ENCODE data around the gene HERPUD2. TPM values are rescaled to one million over a fixed set of nuclear protein-coding genes. Genes with fewer than 3 reads are reported as not detected.

HERPUD2 gene
- total RNA-seq, 1 donor from 2014 or later = 19.8 TPM

DNA sequence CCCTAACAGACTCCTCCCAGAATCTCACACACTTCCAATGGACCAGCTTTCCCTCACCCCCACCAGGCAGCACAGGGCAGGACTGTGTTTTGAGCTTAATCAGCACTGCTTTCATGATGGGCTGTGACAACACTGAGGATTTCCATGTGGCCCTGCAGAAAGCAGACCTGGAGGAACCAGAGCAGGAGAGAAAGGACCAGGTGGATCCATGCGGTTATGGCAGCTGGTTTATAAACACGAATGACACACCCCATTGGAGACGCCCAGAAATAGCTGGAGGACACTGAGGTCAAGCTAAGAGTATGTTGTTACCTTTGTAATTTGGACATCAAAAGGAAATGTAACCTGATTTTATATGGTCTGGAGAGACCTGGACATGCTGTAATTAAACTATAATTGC is 31.7 kb upstream of the HERPUD2 start:
- no peak overlapping the region for H3K27ac ChIP-seq (ENCODE audit: low read depth, low read length)
- no peaks in the 10 kb centered on the region for H3K36me3 ChIP-seq (ENCODE audit: control insufficient read depth in 3 of 3, insufficient read depth in 3 of 3, low read length in 3 of 3)
- H3K4me3 ChIP-seq (ENCODE audit: low read length in 3 of 3) = no peak overlapping the region
- H3K9me3 ChIP-seq (ENCODE audit: control insufficient read depth in 3 of 3, low read length in 3 of 3) = no peaks in the 10 kb centered on the region
- peaks cover 7 to 32% (median 18%) of the 10 kb centered on the region in 3 donors for H3K4me1 ChIP-seq (ENCODE audit: control insufficient read depth in 3 of 3, insufficient read depth in 3 of 3, low read length in 3 of 3)
- no peak overlapping the region for H3K9ac ChIP-seq (ENCODE audit: low read depth in 1 of 3, low read length in 3 of 3)
- H3K27me3 ChIP-seq (ENCODE audit: control insufficient read depth in 3 of 3, insufficient read depth in 3 of 3, low read length in 3 of 3) = no peaks in the 10 kb centered on the region

DNA sequence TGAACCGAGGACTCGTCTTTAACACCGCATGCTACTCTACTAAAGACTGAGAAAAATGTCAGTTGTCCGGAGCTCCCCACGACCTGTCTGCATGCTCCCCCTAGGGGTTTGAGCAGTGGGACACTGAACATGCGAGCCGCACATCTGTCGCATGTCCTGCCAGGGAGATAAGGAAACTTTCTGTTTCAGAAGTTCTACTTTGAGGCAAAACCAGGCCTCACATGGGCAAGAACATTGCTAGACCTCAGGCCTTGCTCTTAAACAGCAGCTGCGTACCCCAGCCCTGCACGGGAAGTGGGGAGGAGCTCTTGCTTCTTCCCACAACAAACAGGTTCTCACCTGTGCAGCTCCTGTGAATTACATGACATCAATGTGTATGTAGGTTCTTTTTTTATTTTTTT is 30.3 kb upstream of the HERPUD2 start:
- no peaks in the 10 kb centered on the region for H3K36me3 ChIP-seq (ENCODE audit: control insufficient read depth in 3 of 3, insufficient read depth in 3 of 3, low read length in 3 of 3)
- no peak overlapping the region for H3K4me3 ChIP-seq (ENCODE audit: low read length in 3 of 3)
- H3K9ac ChIP-seq (ENCODE audit: low read depth in 1 of 3, low read length in 3 of 3) = no peak overlapping the region
- H3K9me3 ChIP-seq (ENCODE audit: control insufficient read depth in 3 of 3, low read length in 3 of 3) = no peaks in the 10 kb centered on the region
- H3K27me3 ChIP-seq (ENCODE audit: control insufficient read depth in 3 of 3, insufficient read depth in 3 of 3, low read length in 3 of 3) = no peaks in the 10 kb centered on the region
- peaks cover 11 to 33% (median 21%) of the 10 kb centered on the region in 3 donors for H3K4me1 ChIP-seq (ENCODE audit: control insufficient read depth in 3 of 3, insufficient read depth in 3 of 3, low read length in 3 of 3)
- H3K27ac ChIP-seq (ENCODE audit: low read depth, low read length) = no peak overlapping the region

DNA sequence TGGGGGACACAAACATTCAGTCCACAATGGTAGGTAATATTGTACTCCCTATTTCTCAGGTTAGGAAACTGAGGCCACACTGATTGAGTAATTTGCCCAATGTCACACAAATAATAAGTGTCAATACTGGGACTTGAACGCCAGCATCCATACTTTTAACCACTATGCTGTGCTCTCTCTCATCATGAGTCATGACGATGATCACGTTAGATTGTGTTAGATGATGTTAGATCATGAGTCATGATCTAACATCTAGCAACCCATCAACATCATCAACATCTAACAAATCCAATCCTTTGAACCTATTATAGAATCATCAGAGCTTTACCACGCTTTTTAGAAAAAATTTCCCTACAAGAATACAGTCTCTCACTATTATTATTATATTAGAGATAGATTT is 28.1 kb upstream of the HERPUD2 start:
- no peak overlapping the region for H3K27ac ChIP-seq (ENCODE audit: low read depth, low read length)
- peaks cover 10 to 30% (median 10%) of the 10 kb centered on the region in 3 donors for H3K4me1 ChIP-seq (ENCODE audit: control insufficient read depth in 3 of 3, insufficient read depth in 3 of 3, low read length in 3 of 3)
- H3K27me3 ChIP-seq (ENCODE audit: control insufficient read depth in 3 of 3, insufficient read depth in 3 of 3, low read length in 3 of 3) = no peaks in the 10 kb centered on the region
- no peak overlapping the region for H3K4me3 ChIP-seq (ENCODE audit: low read length in 3 of 3)
- no peaks in the 10 kb centered on the region for H3K36me3 ChIP-seq (ENCODE audit: control insufficient read depth in 3 of 3, insufficient read depth in 3 of 3, low read length in 3 of 3)
- H3K9ac ChIP-seq (ENCODE audit: low read depth in 1 of 3, low read length in 3 of 3) = no peak overlapping the region
- H3K9me3 ChIP-seq (ENCODE audit: control insufficient read depth in 3 of 3, low read length in 3 of 3) = no peaks in the 10 kb centered on the region

DNA sequence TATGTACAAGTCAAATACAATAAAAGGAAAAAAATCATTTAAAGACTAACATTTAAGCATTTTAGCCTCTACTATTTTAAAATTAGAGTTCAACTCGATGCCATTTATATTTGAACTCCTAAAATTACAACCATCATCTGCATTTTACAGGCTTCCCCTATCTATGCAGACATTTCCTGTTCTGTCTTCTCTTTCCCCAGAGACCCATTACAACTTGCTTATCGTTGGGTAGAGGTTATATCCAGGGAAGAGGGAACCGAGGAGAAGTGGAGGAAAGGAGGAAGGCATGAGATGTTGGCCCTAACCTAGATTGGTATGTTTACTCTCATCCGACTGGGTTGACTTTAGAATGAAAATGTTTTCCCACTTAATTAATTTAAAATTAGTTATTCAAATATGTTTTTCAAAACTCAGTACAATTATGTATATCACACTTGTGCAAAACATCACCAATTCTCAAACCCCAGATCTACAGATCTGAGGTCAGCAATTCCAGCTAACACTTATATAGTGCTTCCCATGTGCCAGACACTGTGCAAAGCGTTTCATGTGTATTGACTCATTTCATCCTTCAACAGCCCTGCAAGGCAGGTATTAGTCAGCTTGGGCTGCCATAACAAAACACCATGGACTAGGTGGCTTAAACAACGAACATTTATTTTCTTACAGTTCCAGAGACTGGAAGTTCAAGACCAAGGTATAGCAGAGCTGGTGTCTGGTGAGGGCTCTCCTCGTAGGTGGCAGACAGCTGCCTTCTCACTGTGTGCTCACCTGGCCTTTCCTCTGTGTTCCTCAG is 27.3 kb upstream of the HERPUD2 start:
- no peaks in the 10 kb centered on the region for H3K36me3 ChIP-seq (ENCODE audit: control insufficient read depth in 3 of 3, insufficient read depth in 3 of 3, low read length in 3 of 3)
- H3K27me3 ChIP-seq (ENCODE audit: control insufficient read depth in 3 of 3, insufficient read depth in 3 of 3, low read length in 3 of 3) = no peaks in the 10 kb centered on the region
- no peak overlapping the region for H3K9ac ChIP-seq (ENCODE audit: low read depth in 1 of 3, low read length in 3 of 3)
- no peak overlapping the region for H3K4me3 ChIP-seq (ENCODE audit: low read length in 3 of 3)
- H3K9me3 ChIP-seq (ENCODE audit: control insufficient read depth in 3 of 3, low read length in 3 of 3) = no peaks in the 10 kb centered on the region
- no peak overlapping the region for H3K27ac ChIP-seq (ENCODE audit: low read depth, low read length)
- peaks cover 5 to 24% (median 10%) of the 10 kb centered on the region in 3 donors for H3K4me1 ChIP-seq (ENCODE audit: control insufficient read depth in 3 of 3, insufficient read depth in 3 of 3, low read length in 3 of 3)

DNA sequence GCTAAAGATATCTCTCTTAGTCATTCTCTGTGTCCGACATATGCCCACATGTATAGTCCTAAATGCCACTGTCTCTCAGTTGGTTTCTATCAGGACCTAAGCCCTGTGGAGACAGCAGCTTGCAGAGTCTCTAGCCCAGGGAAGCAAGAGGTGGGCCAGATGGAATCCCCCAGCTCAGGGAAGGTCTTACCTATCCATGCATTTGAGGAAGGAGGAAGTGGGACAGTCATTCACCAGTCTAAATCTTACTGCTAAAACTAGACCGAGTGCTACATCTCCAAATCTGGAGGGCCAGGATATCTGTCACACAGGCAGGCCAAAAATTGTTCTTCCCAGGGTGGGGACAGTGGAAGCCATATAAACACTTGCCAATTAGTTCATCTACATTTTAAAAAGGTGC is 26.4 kb upstream of the HERPUD2 start:
- Histone ChIP-seq H3K27ac (ENCODE audit: low read depth, low read length) (no peak overlapping the region), H3K9ac (ENCODE audit: low read depth in 1 of 3, low read length in 3 of 3) (no peak overlapping the region), H3K9me3 (ENCODE audit: control insufficient read depth in 3 of 3, low read length in 3 of 3) (no peaks in the 10 kb centered on the region), H3K4me1 (ENCODE audit: control insufficient read depth in 3 of 3, insufficient read depth in 3 of 3, low read length in 3 of 3) (peaks cover 12 to 25% (median 20%) of the 10 kb centered on the region in 3 donors), H3K36me3 (ENCODE audit: control insufficient read depth in 3 of 3, insufficient read depth in 3 of 3, low read length in 3 of 3) (no peaks in the 10 kb centered on the region), H3K4me3 (ENCODE audit: low read length in 3 of 3) (peak overlapping the region in 1 of 3 donors; percentile 27), H3K27me3 (ENCODE audit: control insufficient read depth in 3 of 3, insufficient read depth in 3 of 3, low read length in 3 of 3) (no peaks in the 10 kb centered on the region)

DNA sequence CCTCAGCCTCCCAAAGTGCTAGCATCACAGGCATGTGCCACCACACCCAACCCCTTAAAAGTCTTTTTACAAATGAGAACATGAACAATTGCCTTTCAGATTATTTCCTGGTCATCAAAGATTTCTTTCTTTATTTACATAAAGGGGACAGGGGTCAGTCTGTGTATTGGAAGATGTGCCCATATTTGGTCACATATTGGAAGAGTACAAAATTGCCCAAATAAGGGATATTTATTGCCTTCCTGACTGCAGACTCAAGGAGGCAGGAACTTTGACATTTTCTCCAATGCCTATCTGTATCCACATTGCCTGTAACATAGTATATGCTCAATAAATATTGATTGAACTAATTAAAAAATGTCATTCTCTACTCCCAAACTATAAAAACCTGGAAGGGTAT is 25.9 kb upstream of the HERPUD2 start:
- no peaks in the 10 kb centered on the region for H3K9me3 ChIP-seq (ENCODE audit: control insufficient read depth in 3 of 3, low read length in 3 of 3)
- no peaks in the 10 kb centered on the region for H3K36me3 ChIP-seq (ENCODE audit: control insufficient read depth in 3 of 3, insufficient read depth in 3 of 3, low read length in 3 of 3)
- H3K9ac ChIP-seq (ENCODE audit: low read depth in 1 of 3, low read length in 3 of 3) = no peak overlapping the region
- H3K27me3 ChIP-seq (ENCODE audit: control insufficient read depth in 3 of 3, insufficient read depth in 3 of 3, low read length in 3 of 3) = no peaks in the 10 kb centered on the region
- H3K4me3 ChIP-seq (ENCODE audit: low read length in 3 of 3) = no peak overlapping the region
- H3K4me1 ChIP-seq (ENCODE audit: control insufficient read depth in 3 of 3, insufficient read depth in 3 of 3, low read length in 3 of 3) = peaks cover 13 to 24% (median 22%) of the 10 kb centered on the region in 3 donors
- H3K27ac ChIP-seq (ENCODE audit: low read depth, low read length) = no peak overlapping the region

DNA sequence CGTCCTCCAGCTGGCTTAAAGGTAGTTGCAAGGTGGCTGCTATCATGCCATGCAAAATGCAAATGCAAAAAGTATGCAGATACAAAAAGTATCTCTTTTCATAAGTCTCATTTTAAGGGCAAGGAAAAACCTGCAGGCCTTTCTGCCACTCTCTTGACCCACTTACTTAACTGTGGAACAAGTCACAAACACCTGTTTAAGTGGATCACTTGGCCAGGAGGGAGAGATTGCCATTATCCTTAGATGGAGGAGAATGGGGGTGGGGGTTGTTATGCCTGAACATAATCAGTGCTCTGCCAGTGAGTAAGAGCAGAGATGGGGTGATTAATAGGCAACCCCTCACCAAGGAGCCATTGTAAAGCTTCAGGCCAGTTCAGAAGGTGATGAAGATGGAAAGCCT is 25.1 kb upstream of the HERPUD2 start:
- Histone ChIP-seq H3K27me3 (ENCODE audit: control insufficient read depth in 3 of 3, insufficient read depth in 3 of 3, low read length in 3 of 3) (no peaks in the 10 kb centered on the region), H3K27ac (ENCODE audit: low read depth, low read length) (no peak overlapping the region), H3K4me3 (ENCODE audit: low read length in 3 of 3) (peak overlapping the region in 1 of 3 donors; percentile 54), H3K9ac (ENCODE audit: low read depth in 1 of 3, low read length in 3 of 3) (no peak overlapping the region), H3K9me3 (ENCODE audit: control insufficient read depth in 3 of 3, low read length in 3 of 3) (no peaks in the 10 kb centered on the region), H3K36me3 (ENCODE audit: control insufficient read depth in 3 of 3, insufficient read depth in 3 of 3, low read length in 3 of 3) (no peaks in the 10 kb centered on the region), H3K4me1 (ENCODE audit: control insufficient read depth in 3 of 3, insufficient read depth in 3 of 3, low read length in 3 of 3) (peaks cover 13 to 24% (median 24%) of the 10 kb centered on the region in 3 donors)

DNA sequence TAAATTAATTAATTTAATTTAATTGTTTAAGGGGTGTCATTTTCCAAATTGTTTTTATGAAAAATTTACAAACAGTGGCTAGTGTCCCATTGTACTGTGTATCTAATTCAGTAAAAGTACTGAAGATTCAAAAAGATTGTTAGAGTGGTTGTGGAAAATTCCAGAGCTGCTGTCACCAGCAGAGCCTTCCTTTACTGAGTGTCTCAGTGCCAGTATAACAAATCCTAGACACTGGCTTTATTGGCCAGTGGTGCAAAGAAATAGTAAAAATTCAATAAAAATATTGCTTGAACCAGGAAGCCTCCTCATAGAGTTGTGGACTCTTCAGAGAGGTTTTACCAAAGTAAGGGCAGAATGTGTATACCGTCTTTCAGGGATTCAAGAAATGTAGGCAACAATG is 23.1 kb upstream of the HERPUD2 start:
- Histone ChIP-seq H3K27ac (ENCODE audit: low read depth, low read length) (no peak overlapping the region), H3K4me3 (ENCODE audit: low read length in 3 of 3) (no peak overlapping the region), H3K36me3 (ENCODE audit: control insufficient read depth in 3 of 3, insufficient read depth in 3 of 3, low read length in 3 of 3) (no peaks in the 10 kb centered on the region), H3K9ac (ENCODE audit: low read depth in 1 of 3, low read length in 3 of 3) (no peak overlapping the region), H3K9me3 (ENCODE audit: control insufficient read depth in 3 of 3, low read length in 3 of 3) (no peaks in the 10 kb centered on the region), H3K27me3 (ENCODE audit: control insufficient read depth in 3 of 3, insufficient read depth in 3 of 3, low read length in 3 of 3) (no peaks in the 10 kb centered on the region), H3K4me1 (ENCODE audit: control insufficient read depth in 3 of 3, insufficient read depth in 3 of 3, low read length in 3 of 3) (peaks cover 13 to 24% (median 24%) of the 10 kb centered on the region in 3 donors)

DNA sequence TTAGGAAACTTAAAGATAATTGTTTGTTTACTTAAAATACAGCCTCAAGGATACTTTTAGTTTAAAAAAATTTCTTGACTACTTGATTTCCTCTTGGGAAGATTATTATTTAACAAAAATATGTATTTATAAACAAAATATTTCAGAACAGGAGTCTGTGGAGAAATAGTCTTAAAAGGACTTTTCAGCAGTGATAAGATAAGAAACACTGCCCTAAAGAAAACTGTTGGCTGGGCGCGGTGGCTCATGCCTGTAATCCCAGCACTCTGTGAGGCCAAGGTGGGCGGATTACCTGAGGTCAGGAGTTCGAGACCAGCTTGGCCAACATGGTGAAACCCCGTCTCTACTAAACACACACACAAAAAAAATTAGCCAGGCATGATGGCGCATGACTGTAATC is 22.6 kb upstream of the HERPUD2 start:
- Histone ChIP-seq H3K9me3 (ENCODE audit: control insufficient read depth in 3 of 3, low read length in 3 of 3) (no peaks in the 10 kb centered on the region), H3K9ac (ENCODE audit: low read depth in 1 of 3, low read length in 3 of 3) (no peak overlapping the region), H3K27me3 (ENCODE audit: control insufficient read depth in 3 of 3, insufficient read depth in 3 of 3, low read length in 3 of 3) (no peaks in the 10 kb centered on the region), H3K4me1 (ENCODE audit: control insufficient read depth in 3 of 3, insufficient read depth in 3 of 3, low read length in 3 of 3) (peaks cover 13 to 24% (median 24%) of the 10 kb centered on the region in 3 donors), H3K4me3 (ENCODE audit: low read length in 3 of 3) (peak overlapping the region in 1 of 3 donors; percentile 71), H3K36me3 (ENCODE audit: control insufficient read depth in 3 of 3, insufficient read depth in 3 of 3, low read length in 3 of 3) (no peaks in the 10 kb centered on the region), H3K27ac (ENCODE audit: low read depth, low read length) (no peak overlapping the region)

DNA sequence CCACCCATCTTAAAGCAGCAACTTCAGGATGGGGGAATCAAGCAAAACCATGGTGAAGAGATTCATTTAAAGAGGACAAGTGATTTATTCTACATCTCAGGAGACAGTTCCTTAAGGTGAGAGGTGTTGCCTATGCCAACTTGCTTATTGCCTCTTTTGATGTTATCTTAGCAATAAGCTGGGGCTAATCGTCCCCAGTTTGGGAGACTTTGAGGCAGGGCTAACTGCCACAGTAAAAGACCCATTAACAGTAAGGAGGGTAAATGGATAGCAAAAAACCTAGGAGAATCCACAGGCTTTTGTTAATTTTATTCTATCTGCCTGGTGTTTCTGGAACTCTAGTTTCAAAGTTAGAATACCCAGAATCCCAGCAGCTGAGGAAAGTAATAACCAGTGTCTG is 22.1 kb upstream of the HERPUD2 start:
- Histone ChIP-seq H3K9ac (ENCODE audit: low read depth in 1 of 3, low read length in 3 of 3) (peak overlapping the region; percentile 69 to 73 (median 69)), H3K4me1 (ENCODE audit: control insufficient read depth in 3 of 3, insufficient read depth in 3 of 3, low read length in 3 of 3) (peaks cover 13 to 24% (median 24%) of the 10 kb centered on the region in 3 donors), H3K27ac (ENCODE audit: low read depth, low read length) (peak overlapping the region; percentile 67)

More for the DNA sequence above, 22.1 kb upstream of the HERPUD2 start:
- peak overlapping the region in 2 of 3 donors; percentile 49 to 71 for H3K4me3 ChIP-seq (ENCODE audit: low read length in 3 of 3)
- no peaks in the 10 kb centered on the region for H3K27me3 ChIP-seq (ENCODE audit: control insufficient read depth in 3 of 3, insufficient read depth in 3 of 3, low read length in 3 of 3)
- no peaks in the 10 kb centered on the region for H3K36me3 ChIP-seq (ENCODE audit: control insufficient read depth in 3 of 3, insufficient read depth in 3 of 3, low read length in 3 of 3)
- no peaks in the 10 kb centered on the region for H3K9me3 ChIP-seq (ENCODE audit: control insufficient read depth in 3 of 3, low read length in 3 of 3)
